ES-I3 (cell line): ENCODE measurements around the gene AP1M2.
"Not testable (repeated sequence)": the region's sequence is repeated elsewhere in the genome, so short reads cannot be mapped to it uniquely, and the experiment has no call there.

Experiments used
- H3K36me3 ChIP-seq: 2 replicates; pipeline ENCODE4 v1.6.1; 2013; ENCODE audit warnings: mild to moderate bottlenecking, low read length, control low read depth, moderate library complexity; ENCODE audit not compliant: insufficient read depth
- H3K4me1 ChIP-seq: 2 replicates; pipeline ENCODE4 v1.6.1; 2013; ENCODE audit warnings: mild to moderate bottlenecking, control low read depth, low read length; ENCODE audit not compliant: insufficient read depth
- H3K9ac ChIP-seq: 2 replicates; pipeline ENCODE4 v1.6.1; 2013; ENCODE audit warnings: low read depth, mild to moderate bottlenecking, low read length, moderate library complexity
- H3K9me3 ChIP-seq: 2 replicates; pipeline ENCODE4 v1.6.1; 2013; ENCODE audit warnings: mild to moderate bottlenecking, low read length, moderate library complexity; ENCODE audit not compliant: control insufficient read depth, insufficient read depth

The AP1M2 gene

GRCh38 chr19:10546817-10547216 lies 40.3 kb downstream of the AP1M2 start:
- H3K36me3 ChIP-seq, result 0 out of 2 replicates have a peak, but pooled peaks cover 3% of the 10 kb centered on the region
- no peak overlapping the region for H3K9ac ChIP-seq

GRCh38 chr19:10544753-10545251 lies 42.3 kb downstream of the AP1M2 start:
- Histone ChIP-seq H3K9me3 (no peaks in the 10 kb centered on the region), H3K36me3 (0 out of 2 replicates have a peak, but pooled peaks cover 3% of the 10 kb centered on the region), H3K9ac (peak overlapping the region; percentile 88; the same call in 1 of the 2 replicates), H3K4me1 (peaks cover 2% of the 10 kb centered on the region; the same call in 1 of the 2 replicates)

More at GRCh38 chr19:10546817-10547216, 40.3 kb downstream of the AP1M2 start:
- no peaks in the 10 kb centered on the region for H3K4me1 ChIP-seq
- no peaks in the 10 kb centered on the region for H3K9me3 ChIP-seq

GRCh38 chr19:10544242-10544752 lies 42.8 kb downstream of the AP1M2 start:
- 0 out of 2 replicates have a peak, but pooled peaks cover 3% of the 10 kb centered on the region for H3K36me3 ChIP-seq
- H3K4me1 ChIP-seq, result peaks cover 2% of the 10 kb centered on the region; the same call in 1 of the 2 replicates
- H3K9ac ChIP-seq, result peak overlapping the region; percentile 88
- H3K9me3 ChIP-seq, result no peaks in the 10 kb centered on the region

DNA sequence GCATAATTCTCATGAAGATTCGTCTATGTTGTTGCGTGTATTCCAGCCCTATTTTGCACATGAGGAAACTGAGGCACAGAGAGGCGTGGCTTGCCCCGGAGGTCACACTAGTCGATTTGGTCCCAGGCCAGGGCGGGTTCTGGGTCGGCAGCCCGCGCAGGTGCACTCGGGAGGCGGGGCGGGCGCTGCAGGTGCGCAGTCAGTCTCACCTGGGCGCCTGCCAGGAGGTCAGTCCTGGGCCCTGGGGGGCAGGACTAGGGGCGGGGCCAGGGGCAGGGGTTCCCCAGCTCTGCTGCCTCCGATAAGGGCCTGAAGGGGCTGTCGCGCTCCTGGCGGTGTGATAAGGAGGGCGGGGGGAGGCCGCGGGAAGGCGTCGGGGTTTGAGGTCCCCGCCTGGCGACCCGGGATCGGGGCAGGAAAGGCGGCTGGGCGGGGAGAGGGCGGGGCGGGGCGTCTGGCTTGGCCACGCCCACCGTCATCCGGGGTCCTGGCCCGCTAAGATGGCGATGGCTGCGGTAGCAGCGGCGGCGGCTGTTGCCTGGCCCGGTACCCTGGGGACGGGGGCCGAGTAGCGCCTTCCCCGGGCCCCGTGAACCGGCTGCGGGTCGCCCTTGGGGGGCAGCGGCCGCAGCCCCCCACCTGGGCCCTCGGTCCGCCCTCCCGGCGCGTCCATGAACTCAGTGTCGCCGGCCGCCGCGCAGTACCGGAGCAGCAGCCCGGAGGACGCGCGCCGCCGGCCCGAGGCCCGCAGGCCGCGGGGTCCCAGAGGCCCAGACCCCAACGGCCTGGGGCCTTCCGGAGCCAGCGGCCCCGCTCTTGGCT lies 43.5 kb downstream of the AP1M2 start, which contains the start of gene ATG4D:
ATG4D (plus strand) TSS at position 485 of the 822 bp plus-strand sequence; CDS start at position 672, 187 bp downstream.
- 0 out of 2 replicates have a peak, but pooled peaks cover 2% of the 10 kb centered on the region for H3K36me3 ChIP-seq
- peaks cover 2% of the 10 kb centered on the region; the same call in 1 of the 2 replicates for H3K4me1 ChIP-seq
- no peaks in the 10 kb centered on the region for H3K9me3 ChIP-seq
- peak within 1 kb of the TSS; percentile 88 for H3K9ac ChIP-seq

DNA sequence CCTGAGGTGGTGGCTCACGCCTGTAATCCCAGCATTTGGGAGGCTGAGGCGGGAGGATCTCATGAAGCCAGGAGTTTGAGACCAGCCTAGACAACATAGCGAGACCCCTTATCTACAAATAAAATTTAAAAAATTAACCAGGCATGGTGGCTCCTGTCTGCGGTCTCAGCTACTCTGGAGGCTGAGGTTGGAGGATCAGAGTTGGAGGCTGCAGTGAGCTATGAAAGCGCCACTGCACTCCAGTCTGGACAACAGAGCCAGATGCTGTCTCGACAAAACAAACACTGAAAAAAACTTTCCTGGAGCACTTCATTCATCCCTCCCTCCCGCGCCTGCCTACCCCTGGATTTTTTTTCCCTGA lies 44.1 kb downstream of the AP1M2 start:
- H3K4me1 ChIP-seq, result peaks cover 2% of the 10 kb centered on the region; the same call in 1 of the 2 replicates
- H3K9me3 ChIP-seq, result no peaks in the 10 kb centered on the region
- H3K36me3 ChIP-seq, result no peaks in the 10 kb centered on the region
- H3K9ac ChIP-seq, result peak overlapping the region; percentile 88; the same call in 1 of the 2 replicates

GRCh38 chr19:10539016-10539415 lies 48.1 kb downstream of the AP1M2 start:
- H3K9me3 ChIP-seq, H3K9ac ChIP-seq, H3K4me1 ChIP-seq, H3K36me3 ChIP-seq: not testable (repeated sequence)

DNA sequence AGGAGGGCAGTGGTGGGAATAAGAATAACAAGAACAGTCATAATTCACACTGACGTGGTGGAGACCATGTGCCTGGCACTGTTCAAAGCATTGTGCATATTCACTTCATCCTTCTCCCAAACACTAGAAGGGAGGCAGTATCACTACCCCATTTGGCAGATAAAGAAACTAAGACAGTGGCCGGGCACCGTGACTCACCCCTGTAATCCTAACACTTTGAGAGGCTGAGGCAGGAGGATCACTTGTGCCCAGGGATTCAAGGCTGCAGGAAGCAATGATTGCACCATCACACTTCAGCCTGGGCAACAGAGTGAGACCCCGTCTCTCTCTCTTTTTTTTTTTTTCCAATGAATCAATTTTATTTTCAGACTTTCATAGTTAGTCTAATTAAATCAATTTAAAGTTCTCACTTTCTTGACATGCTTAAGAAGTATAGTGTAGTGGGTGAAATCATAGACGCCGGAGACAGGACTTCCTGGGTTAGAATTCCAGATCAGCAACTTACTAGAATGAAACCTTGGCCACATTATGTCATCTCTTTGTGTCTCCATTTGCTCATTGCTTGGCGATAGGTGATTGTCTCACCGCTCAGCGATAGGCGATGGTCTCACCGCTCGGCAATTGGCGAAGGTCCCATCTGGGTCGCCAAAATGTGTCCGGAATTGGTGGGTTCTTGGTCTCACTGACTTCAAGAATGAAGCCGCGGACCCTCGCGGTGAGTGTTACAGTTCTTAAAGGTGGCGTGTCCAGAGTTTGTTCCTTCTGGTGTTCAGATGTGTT lies 48.7 kb downstream of the AP1M2 start:
- Histone ChIP-seq H3K4me1 (peaks cover 2% of the 10 kb centered on the region; the same call in 1 of the 2 replicates), H3K9ac (no peak overlapping the region), H3K36me3 (no peaks in the 10 kb centered on the region), H3K9me3 (no peaks in the 10 kb centered on the region)

DNA sequence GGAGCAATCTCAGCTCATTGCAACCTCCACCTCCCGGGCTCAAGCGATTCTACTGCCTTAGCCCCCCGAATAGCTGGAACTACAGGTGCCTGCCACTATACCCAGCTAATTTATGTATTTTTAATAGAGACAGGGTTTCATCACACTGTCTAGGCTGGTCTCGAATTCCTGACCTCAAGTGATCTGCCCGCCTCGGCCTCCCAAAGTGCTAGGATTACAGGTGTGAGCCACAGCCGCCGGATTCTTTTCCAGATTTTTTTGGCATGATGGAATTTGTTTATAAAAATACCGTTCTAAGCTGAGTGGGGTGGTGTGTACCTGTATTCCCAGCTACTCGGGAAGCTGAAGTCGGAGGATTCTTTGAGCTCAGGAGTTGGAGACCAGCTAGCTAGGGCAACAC lies 49.4 kb downstream of the AP1M2 start:
- Histone ChIP-seq H3K36me3 (no peaks in the 10 kb centered on the region), H3K4me1 (peaks cover 2% of the 10 kb centered on the region; the same call in 1 of the 2 replicates), H3K9me3 (no peaks in the 10 kb centered on the region), H3K9ac (no peak overlapping the region)

DNA sequence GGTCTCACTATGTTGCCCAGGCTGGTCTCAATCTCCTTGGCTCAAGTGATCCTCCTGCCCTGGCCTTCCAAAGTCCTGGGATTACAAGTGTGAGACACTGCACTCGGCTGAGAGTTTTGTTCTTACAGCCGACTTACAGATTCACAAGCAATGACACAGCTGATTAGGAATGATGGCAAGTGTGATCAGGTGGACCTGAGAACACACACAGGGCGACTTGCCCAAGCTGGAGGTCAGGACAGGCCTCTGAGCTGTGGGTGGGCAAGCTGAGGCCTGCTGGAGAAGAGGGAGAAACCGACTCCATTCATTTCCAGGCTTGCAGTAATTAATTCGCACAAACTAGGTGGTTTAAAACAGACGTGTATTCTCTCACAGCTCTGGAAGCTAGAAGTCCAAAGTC lies 51.5 kb downstream of the AP1M2 start:
- H3K9me3 ChIP-seq, result no peaks in the 10 kb centered on the region
- H3K9ac ChIP-seq, result no peak overlapping the region
- H3K36me3 ChIP-seq, result no peaks in the 10 kb centered on the region
- H3K4me1 ChIP-seq, result no peaks in the 10 kb centered on the region

GRCh38 chr19:10533646-10534386 lies 53.3 kb downstream of the AP1M2 start:
- Histone ChIP-seq H3K36me3 (no peaks in the 10 kb centered on the region), H3K9ac (no peak overlapping the region), H3K4me1 (no peaks in the 10 kb centered on the region), H3K9me3 (no peaks in the 10 kb centered on the region)

GRCh38 chr19:10532457-10532856 lies 54.7 kb downstream of the AP1M2 start:
- Histone ChIP-seq H3K9ac (no peak overlapping the region), H3K9me3 (no peaks in the 10 kb centered on the region), H3K36me3 (no peaks in the 10 kb centered on the region), H3K4me1 (no peaks in the 10 kb centered on the region)

- not testable (repeated sequence) for H3K9me3 ChIP-seq, H3K9ac ChIP-seq, H3K4me1 ChIP-seq, H3K36me3 ChIP-seq
Observed at GRCh38 chr19:10526887-10527286, 60.2 kb downstream of the AP1M2 start.

GRCh38 chr19:10525636-10526035 lies 61.5 kb downstream of the AP1M2 start:
- H3K9ac ChIP-seq, result no peak overlapping the region
- H3K9me3 ChIP-seq, result no peaks in the 10 kb centered on the region
- H3K4me1 ChIP-seq, result no peaks in the 10 kb centered on the region
- H3K36me3 ChIP-seq, result no peaks in the 10 kb centered on the region
